GM12801 (cell line): ENCODE measurements around the gene AKR7A2.
"Not testable (repeated sequence)": the region's sequence is repeated elsewhere in the genome, so short reads cannot be mapped to it uniquely, and the experiment has no call there.

Experiments
- TF ChIP-seq, protein P1 (sequence below): IDR thresholded peaks from one replicate; pipeline ENCODE4 v1.5.1; 2011; ENCODE audit warnings: control low read depth; ENCODE audit not compliant: insufficient read length; ENCODE audit errors: extremely low read depth

Gene AKR7A2

DNA sequence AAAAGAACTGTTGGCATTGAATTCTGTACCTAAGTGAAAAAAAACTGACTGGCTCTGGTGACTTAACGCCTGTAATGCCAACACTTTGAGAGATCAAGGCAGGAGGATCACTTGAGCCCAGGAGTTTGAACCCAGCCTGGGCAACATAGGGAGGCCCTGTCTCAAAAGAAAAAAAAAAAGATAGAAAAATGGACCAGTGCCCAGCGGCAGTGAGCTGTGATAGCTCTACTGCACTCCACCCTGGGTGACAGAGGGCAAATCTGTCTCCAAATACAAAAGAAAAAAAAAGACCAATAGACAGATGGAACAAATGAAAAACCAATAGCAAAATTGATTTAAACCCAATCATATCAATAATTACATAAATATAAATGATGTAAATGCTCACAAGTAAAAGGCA, 22.7 kb downstream of the AKR7A2 start:
- TF ChIP-seq, protein P1, sequence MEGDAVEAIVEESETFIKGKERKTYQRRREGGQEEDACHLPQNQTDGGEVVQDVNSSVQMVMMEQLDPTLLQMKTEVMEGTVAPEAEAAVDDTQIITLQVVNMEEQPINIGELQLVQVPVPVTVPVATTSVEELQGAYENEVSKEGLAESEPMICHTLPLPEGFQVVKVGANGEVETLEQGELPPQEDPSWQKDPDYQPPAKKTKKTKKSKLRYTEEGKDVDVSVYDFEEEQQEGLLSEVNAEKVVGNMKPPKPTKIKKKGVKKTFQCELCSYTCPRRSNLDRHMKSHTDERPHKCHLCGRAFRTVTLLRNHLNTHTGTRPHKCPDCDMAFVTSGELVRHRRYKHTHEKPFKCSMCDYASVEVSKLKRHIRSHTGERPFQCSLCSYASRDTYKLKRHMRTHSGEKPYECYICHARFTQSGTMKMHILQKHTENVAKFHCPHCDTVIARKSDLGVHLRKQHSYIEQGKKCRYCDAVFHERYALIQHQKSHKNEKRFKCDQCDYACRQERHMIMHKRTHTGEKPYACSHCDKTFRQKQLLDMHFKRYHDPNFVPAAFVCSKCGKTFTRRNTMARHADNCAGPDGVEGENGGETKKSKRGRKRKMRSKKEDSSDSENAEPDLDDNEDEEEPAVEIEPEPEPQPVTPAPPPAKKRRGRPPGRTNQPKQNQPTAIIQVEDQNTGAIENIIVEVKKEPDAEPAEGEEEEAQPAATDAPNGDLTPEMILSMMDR = no peak

DNA sequence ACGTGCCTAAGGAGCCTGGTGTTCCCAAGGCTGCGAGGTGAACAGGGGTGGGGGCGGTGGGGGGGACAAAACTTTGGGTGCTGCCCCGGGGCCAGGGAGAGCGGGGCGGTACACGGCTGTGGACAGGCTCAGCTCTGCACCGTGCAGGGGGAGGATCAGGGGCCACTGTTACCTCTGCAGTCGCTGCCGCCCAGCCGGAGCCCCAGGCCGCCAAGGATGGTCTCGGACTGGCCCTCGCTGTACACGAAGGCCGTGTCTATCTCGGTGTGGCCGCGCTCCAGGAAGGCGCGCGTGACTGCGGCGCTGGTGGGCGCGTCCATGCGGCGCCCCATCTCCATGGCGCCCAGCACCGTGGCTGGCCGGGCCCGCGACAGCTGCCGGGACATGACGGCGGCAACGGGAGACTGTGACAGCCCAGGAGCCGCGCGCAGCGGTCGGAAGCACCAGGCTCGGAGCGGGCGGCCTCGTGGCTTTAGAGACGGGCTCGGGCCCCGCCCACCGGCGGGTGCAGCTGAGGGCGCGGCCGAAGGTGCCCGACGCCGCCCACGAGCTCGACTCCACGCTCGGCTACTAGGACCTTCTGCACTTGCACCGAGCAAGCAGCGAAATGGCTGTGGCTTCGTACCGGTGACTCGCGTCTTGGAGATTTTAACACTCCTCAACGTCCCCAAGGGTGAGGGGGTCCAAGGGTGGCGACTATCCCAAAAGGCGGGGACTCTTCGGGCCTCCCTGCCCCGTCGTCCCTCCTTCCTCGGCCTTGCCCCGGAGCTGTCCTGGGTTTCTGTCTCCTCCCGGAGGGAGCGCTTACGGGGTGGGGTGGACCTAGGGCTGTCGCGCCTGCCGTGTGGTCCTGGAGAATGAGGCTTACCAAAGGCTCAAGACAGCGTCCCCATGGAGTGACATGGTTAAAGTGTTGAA, 23.4 kb downstream of the AKR7A2 start, which contains the start of gene AKR7A3:
TSS of gene AKR7A3 (minus strand) at position 447 of the 918 bp plus-strand sequence. CDS start at position 386, 61 bp downstream.
- TF ChIP-seq, protein P1 = not testable (repeated sequence)

DNA sequence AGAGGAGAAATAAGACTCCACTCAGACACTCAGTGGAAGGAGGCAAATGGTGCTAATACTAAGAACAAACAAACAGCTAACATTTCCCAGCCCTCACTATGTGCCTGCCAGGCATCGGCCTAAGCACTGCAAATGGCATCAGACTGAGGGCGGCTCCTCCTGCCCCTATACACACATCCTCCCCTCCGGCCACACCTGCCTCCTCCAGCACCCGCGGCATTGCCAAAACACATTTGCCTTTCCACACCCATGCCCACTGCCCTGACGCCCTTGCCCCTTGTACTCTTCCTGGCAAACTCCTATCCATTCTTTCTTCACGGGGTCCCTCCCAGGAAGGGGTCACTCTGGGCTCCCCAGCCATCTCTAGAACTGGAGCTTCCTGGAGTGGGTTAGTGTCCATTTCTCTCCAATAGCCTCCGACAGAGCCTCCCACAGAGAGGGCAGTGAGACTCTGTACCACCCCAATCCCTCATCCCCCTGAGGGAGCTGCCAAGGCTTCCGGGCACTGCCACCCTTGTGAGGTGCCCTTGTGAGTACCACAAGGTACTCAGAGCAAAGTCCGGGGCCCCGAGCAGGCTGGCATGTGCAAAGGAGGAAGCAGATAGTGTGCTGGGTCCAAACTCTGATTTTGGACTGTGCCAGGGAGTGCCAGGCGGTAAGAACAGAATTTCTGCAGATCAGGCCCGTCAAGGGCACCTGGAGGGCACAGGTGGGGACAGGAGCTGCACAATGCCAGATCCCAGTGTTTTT, 24.3 kb downstream of the AKR7A2 start:
- TF ChIP-seq, protein P1 = no peak

DNA sequence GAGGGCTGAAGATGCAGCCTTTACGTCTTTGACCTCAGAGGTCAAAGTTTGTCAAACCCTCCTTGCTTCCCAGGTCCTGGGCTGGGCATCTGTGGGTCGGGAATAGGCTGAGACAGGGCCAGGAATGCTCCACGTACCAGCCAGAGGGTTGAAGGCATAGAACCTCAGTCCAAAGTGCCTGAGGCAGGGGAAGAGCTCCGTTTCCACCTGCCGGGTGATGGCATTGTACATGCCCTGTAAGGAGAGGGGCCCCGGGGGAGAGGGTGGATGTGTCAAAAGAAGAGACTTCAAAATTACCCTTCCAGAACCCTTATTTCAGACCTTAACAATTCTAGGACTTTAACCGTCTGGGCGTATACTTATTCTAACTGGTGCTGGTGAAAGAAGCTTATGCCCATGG, 27.1 kb downstream of the AKR7A2 start:
- TF ChIP-seq, protein P1 = no peak

DNA sequence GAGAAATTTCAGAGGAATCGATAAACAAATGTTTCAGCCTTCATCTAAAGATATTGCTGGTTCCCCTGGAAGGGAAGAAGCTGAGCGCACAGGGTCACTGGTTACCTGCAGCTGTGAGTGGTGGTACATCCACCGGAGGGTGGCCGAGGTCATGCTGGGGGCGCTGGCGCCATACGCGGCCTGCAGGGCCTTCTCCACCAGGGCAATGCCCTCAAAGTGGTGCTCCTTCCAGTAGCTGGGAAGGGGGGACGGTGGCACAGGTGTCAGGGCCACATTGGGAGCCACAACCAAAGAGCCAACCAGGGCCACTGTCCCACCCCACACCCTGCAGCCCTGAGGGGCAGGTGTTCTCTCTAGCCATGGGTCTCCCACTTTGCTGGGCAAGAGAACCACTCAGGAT, 28.1 kb downstream of the AKR7A2 start:
- TF ChIP-seq, protein P1 = no peak

DNA sequence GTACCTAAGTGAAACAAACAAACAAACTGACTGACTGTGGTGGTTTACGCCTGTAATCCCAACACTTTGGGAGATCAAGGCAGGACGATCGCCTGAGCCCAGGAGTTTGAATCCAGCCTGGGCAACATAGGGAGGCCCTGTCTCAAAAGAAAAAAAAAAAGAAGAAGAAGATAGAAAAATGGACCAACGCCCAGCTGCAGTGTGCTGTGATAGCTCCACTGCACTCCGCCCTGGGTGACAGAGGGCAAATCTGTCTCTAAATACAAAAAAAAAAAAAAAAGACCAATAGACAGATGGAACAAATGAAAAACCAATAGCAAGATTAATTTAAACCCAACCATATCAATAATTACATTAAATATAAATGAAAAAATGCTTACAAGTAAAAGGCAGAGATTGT, 37.3 kb downstream of the AKR7A2 start:
- TF ChIP-seq, protein P1 = no peak

DNA sequence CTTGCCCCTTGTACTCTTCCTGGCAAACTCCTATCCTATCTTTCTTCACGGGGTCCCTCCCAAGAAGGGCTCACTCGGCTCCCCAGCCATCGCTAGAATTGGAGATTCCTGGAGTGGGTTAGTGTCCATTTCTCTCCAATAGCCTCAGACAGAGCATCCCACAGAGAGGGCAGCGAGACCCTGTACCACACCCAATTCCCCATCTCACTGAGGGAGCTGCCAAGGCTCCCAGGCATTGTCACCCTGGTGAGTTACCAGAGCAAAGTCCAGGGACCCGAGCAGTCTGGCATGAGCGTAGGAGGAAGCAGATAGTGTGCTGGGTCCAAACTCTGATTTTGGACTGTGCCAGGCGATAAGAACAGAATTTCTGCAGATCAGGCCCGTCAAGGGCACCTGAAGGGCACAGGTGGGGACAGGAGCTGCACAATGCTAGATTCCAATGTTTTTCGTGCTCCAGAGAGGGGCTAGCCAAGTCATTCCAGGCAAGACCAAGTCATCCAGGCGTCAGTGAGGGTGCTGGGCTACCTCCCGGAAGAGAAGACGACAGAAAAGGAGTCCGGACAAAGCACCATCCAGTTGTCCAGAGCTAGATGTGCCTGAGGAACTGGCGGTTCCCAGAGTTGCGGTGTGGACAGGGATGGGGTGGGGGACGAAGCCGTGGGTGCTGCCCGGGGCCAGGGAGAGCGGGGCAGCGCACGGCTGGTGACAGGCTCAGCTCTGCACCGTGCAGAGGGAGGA, 38.7 kb downstream of the AKR7A2 start:
- TF ChIP-seq, protein P1 = no peak
